ENCODE measurements around the gene CIT. TPM values are rescaled to one million over a fixed set of nuclear protein-coding genes. Genes with fewer than 3 reads are reported as not detected.
A peak's percentile ranks its signal among the peaks of the same experiment; 100 is the strongest.

The CIT gene
- total RNA-seq, 2 donors from 2014 or later = 12.6 to 42.4 TPM

DNA sequence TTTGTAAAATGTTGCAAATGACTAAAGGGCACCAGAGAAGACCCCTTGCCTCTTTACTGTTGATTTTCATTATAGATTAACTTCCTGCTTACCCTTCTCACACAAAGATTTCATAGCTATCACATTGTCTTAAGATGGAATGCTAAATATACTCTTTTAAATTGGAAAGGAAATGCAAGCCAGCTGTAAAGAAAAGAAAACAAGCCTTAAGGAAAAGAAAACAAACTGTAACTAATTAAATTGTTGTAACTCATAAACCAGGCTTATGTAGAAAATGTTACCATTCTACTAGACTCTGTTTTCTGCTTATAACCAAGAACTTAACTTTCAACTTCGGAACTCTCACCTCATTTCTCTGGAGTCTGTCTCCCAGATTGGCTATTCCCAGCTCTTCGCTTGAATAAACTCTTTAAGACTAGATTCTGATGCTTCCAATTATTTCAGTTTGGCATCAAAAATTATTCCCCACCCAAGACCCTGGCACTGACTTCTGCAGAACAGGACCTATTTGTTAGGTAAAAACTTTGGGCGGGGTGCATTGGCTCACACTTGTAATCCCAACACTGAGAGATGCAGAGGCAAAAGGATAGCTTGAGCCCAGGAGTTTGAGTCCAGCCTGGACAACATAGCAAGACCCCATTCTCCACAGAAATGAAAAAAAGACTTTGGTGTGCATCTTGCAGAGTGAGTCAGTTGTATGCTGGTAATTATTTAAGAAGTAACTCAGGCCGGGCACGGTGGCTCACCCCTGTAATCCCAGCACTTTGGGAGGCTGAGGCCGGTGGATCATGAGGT is 36.6 kb upstream of the CIT start:
- H3K27ac ChIP-seq = no peak overlapping the region
- H3K27me3 ChIP-seq = no peaks in the 10 kb centered on the region
- no peak overlapping the region for H3K9ac ChIP-seq (ENCODE audit: low read depth in 2 of 2, low read length in 2 of 2)
- H3K4me3 ChIP-seq = no peak overlapping the region
- no peaks in the 10 kb centered on the region for H3K9me3 ChIP-seq
- TF ChIP-seq, protein P1, sequence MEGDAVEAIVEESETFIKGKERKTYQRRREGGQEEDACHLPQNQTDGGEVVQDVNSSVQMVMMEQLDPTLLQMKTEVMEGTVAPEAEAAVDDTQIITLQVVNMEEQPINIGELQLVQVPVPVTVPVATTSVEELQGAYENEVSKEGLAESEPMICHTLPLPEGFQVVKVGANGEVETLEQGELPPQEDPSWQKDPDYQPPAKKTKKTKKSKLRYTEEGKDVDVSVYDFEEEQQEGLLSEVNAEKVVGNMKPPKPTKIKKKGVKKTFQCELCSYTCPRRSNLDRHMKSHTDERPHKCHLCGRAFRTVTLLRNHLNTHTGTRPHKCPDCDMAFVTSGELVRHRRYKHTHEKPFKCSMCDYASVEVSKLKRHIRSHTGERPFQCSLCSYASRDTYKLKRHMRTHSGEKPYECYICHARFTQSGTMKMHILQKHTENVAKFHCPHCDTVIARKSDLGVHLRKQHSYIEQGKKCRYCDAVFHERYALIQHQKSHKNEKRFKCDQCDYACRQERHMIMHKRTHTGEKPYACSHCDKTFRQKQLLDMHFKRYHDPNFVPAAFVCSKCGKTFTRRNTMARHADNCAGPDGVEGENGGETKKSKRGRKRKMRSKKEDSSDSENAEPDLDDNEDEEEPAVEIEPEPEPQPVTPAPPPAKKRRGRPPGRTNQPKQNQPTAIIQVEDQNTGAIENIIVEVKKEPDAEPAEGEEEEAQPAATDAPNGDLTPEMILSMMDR (IDR thresholded peaks at IDR 0.05) = no peak
- H3K36me3 ChIP-seq = no peaks in the 10 kb centered on the region
- no peaks in the 10 kb centered on the region for H3K4me1 ChIP-seq
- intact Hi-C loops (cut with DNase I) = no loop called here
- no peak for DNase-seq

DNA sequence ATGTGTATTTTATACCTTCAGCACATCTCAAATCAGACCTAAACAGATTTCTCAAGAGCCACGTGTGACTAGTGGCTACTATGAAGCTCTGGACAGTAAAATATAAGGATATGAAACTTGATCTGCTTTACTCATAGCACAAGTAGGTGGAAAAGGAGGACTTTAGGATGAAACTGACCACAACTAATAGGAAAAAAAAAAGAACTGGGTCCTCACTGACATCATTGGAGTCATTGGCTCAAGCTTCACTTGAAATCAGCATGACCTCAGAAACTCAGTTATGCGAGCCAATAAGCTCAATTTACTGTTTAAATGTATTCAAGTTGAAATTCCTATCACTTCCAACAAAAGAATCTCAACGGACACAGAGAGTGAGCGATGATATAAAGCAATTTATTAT is 34.1 kb upstream of the CIT start:
- no peak for DNase-seq
- Histone ChIP-seq H3K4me3 (no peak overlapping the region), H3K27me3 (no peaks in the 10 kb centered on the region), H3K9me3 (no peaks in the 10 kb centered on the region), H3K4me1 (no peaks in the 10 kb centered on the region), H3K27ac (no peak overlapping the region), H3K9ac (ENCODE audit: low read depth in 2 of 2, low read length in 2 of 2) (no peak overlapping the region), H3K36me3 (no peaks in the 10 kb centered on the region)
- TF ChIP-seq, protein P1 (IDR thresholded peaks at IDR 0.05) = no peak
- intact Hi-C loops (cut with DNase I) = no loop called here

DNA sequence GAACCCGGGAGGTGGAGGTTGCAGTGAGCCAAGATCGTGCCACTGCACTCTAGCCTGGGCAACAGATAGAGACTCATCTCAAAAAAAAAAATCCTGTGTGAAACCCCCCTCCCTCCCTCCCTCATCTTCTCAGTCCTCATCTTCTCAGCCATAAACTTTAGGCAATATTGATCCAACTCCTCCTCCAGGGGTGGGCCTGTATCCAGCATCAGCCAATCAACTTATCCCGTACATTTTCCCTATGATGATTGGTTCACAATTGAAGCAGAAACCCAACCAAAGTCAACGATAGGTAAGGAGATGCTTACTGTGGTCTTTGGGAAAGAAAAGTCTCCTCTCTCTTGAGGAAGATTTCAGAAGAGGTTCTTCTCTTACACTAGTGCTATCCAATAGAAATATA is 33.5 kb upstream of the CIT start:
- no peaks in the 10 kb centered on the region for H3K4me1 ChIP-seq
- no peaks in the 10 kb centered on the region for H3K36me3 ChIP-seq
- intact Hi-C loops (cut with DNase I) = no loop called here
- DNase-seq = no peak
- no peak overlapping the region for H3K27ac ChIP-seq
- no peak overlapping the region for H3K4me3 ChIP-seq
- no peak overlapping the region for H3K9ac ChIP-seq (ENCODE audit: low read depth in 2 of 2, low read length in 2 of 2)
- no peaks in the 10 kb centered on the region for H3K9me3 ChIP-seq
- TF ChIP-seq, protein P1 (IDR thresholded peaks at IDR 0.05) = no peak
- H3K27me3 ChIP-seq = no peaks in the 10 kb centered on the region

DNA sequence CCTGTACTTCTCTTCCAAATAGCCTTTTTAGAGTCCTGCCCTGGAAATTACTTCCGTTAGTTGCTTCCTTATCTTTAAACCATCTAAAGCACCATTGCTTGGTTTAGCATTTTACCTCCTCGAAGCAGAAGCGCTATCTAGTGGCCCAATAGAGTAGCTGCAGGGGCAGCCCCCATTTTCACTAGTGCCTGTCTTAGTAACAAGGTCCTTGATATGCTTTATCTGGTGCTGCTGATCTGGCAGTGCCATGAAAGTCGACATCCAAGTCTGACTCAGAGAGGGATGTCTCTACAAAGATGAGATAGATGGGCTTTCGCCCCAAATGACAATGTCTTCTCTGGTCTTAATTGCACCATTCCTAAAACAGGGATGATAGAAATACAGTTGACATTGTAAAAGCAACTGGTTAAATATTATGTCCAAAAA is 25.0 kb upstream of the CIT start:
- Histone ChIP-seq H3K4me1 (no peaks in the 10 kb centered on the region), H3K27ac (no peak overlapping the region), H3K9me3 (no peaks in the 10 kb centered on the region), H3K4me3 (no peak overlapping the region), H3K27me3 (no peaks in the 10 kb centered on the region), H3K9ac (ENCODE audit: low read depth in 2 of 2, low read length in 2 of 2) (no peak overlapping the region), H3K36me3 (no peaks in the 10 kb centered on the region)
- DNase-seq = peak; percentile 56
- intact Hi-C loops (cut with DNase I) = no loop called here
- TF ChIP-seq, protein P1 (IDR thresholded peaks at IDR 0.05) = peak; percentile 87

DNA sequence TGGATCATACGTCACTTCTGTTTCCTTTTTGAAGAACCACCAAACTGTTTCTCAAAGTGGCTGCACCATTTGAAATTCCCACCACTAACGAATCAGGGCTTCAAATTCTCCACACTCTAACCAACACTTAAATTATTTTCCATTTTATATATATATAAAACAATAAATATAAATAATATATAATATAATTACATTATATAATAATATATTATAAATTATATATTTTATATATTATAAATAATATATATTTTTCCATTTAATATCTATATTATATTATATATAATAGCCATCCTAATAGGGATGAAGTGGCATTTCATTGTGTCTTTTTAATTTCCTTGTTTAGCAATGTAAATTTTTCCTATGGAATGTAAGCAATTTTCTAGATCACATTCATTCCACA is 24.6 kb upstream of the CIT start:
- H3K27me3 ChIP-seq = no peaks in the 10 kb centered on the region
- no peaks in the 10 kb centered on the region for H3K9me3 ChIP-seq
- TF ChIP-seq, protein P1 (IDR thresholded peaks at IDR 0.05) = no peak
- H3K9ac ChIP-seq (ENCODE audit: low read depth in 2 of 2, low read length in 2 of 2) = no peak overlapping the region
- H3K36me3 ChIP-seq = no peaks in the 10 kb centered on the region
- no peak overlapping the region for H3K27ac ChIP-seq
- H3K4me1 ChIP-seq = no peaks in the 10 kb centered on the region
- no peak overlapping the region for H3K4me3 ChIP-seq
- intact Hi-C loops (cut with DNase I) = no loop called here
- DNase-seq = no peak
